ENCODE data around the gene CTDNEP1.

DNA sequence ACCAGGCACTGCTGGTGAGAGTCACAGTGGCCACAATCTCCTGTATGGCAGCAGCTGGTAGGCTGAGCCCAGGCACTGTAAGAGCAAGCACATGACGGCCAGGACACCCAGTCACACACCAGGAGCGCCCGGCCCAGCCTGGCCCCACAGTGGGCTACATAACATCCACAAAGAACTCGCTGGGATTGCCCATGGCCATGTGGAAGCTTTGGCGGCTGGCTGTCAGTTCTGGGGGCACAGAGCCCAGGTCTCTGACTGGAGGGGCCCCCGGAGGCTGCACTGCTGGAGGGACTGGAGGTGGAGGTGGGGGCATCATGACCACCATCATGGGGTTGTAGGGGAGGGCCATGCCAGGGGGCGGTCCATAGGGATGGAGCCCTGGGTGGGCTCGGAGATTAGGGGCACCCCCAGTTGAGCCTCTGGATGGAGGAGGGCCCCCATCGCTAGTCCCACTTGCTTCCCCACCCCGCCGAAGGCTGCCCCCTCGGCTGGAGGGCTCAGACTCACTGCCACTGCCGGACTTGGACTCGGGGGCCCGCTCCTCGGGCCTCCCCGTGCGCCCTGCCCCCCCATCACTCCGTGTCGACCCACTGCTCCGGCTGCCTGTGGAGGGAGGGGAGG, 25.7 kb downstream of the CTDNEP1 start:
- no peak for TF ChIP-seq POLR2A (IDR thresholded peaks at IDR 0.05)
- TF ChIP-seq, protein P1, sequence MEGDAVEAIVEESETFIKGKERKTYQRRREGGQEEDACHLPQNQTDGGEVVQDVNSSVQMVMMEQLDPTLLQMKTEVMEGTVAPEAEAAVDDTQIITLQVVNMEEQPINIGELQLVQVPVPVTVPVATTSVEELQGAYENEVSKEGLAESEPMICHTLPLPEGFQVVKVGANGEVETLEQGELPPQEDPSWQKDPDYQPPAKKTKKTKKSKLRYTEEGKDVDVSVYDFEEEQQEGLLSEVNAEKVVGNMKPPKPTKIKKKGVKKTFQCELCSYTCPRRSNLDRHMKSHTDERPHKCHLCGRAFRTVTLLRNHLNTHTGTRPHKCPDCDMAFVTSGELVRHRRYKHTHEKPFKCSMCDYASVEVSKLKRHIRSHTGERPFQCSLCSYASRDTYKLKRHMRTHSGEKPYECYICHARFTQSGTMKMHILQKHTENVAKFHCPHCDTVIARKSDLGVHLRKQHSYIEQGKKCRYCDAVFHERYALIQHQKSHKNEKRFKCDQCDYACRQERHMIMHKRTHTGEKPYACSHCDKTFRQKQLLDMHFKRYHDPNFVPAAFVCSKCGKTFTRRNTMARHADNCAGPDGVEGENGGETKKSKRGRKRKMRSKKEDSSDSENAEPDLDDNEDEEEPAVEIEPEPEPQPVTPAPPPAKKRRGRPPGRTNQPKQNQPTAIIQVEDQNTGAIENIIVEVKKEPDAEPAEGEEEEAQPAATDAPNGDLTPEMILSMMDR (IDR thresholded peaks at IDR 0.05): no peak
